WTC11 (cell line): ENCODE results near the gene PAXIP1.

ENCODE experiments used
- CTCF ChIP-seq: fragments of 200-600 bp; IDR thresholded peaks from 2 replicates; pipeline ENCODE4 v1.8.0; 2022; ENCODE audit warnings: antibody characterized with exemption
- SP1 ChIP-seq: sonication (generic); formaldehyde crosslinking; conservative IDR thresholded peaks from 2 replicates; pipeline ENCODE4 v1.8.1; 2022; ENCODE audit warnings: missing genetic modification reagents
- ZNF232 ChIP-seq: sonication (generic); formaldehyde crosslinking; IDR thresholded peaks from 2 replicates; pipeline ENCODE4 v1.8.0; 2022; ENCODE audit warnings: mild to moderate bottlenecking, missing genetic modification reagents

GRCh38 chr7:154947604-154948003 lies 55.3 kb downstream of the PAXIP1 start:
- no peak for TF ChIP-seq SP1 (CRISPR knock-in tag)
- TF ChIP-seq CTCF = no peak
- no peak for TF ChIP-seq ZNF232 (CRISPR knock-in tag)
